Mucosa of stomach (tissue), 1 donor: ENCODE data around the gene EEF1A2.

Experiments used
- H3K27me3 ChIP-seq: one replicate; pipeline ENCODE4 v1.7.0; 2013; ENCODE audit warnings: mild to moderate bottlenecking, low read length; ENCODE audit not compliant: control insufficient read depth, insufficient read depth
- H3K36me3 ChIP-seq: one replicate; pipeline ENCODE4 v1.7.0; 2013; ENCODE audit warnings: low read length; ENCODE audit not compliant: control insufficient read depth, insufficient read depth
- H3K4me1 ChIP-seq: one replicate; pipeline ENCODE4 v1.7.0; 2013; ENCODE audit warnings: mild to moderate bottlenecking, low read length; ENCODE audit not compliant: control insufficient read depth, insufficient read depth
- H3K4me3 ChIP-seq: one replicate; pipeline ENCODE4 v1.7.0; 2013; ENCODE audit warnings: low read length
- H3K9ac ChIP-seq: one replicate; pipeline ENCODE4 v1.7.0; 2013; ENCODE audit warnings: mild to moderate bottlenecking, low read length, moderate library complexity
- H3K9me3 ChIP-seq: one replicate; pipeline ENCODE4 v1.7.0; 2013; ENCODE audit warnings: mild to moderate bottlenecking, low read length, moderate library complexity; ENCODE audit not compliant: control insufficient read depth
- donor health status: Pancreatic carcinoma.

Gene EEF1A2

GRCh38 chr20:63534427-63534830 lies 35.5 kb upstream of the EEF1A2 start:
- H3K4me3 ChIP-seq: no peak overlapping the region
- peaks cover 2% of the 10 kb centered on the region for H3K27me3 ChIP-seq
- peaks cover 55% of the 10 kb centered on the region for H3K4me1 ChIP-seq
- peak overlapping the region; percentile 18 for H3K9ac ChIP-seq
- no peaks in the 10 kb centered on the region for H3K36me3 ChIP-seq
- H3K9me3 ChIP-seq: no peaks in the 10 kb centered on the region

- Histone ChIP-seq H3K9me3 (no peaks in the 10 kb centered on the region), H3K4me3 (no peak overlapping the region), H3K36me3 (no peaks in the 10 kb centered on the region), H3K9ac (peak overlapping the region; percentile 18), H3K27me3 (peaks cover 2% of the 10 kb centered on the region), H3K4me1 (peaks cover 50% of the 10 kb centered on the region)
Measured at GRCh38 chr20:63533871-63534393, 35.0 kb upstream of the EEF1A2 start.

- no peaks in the 10 kb centered on the region for H3K9me3 ChIP-seq
- H3K36me3 ChIP-seq: no peaks in the 10 kb centered on the region
- H3K9ac ChIP-seq: no peak overlapping the region
- H3K27me3 ChIP-seq: peaks cover 2% of the 10 kb centered on the region
- H3K4me3 ChIP-seq: no peak overlapping the region
- peaks cover 44% of the 10 kb centered on the region for H3K4me1 ChIP-seq
Measured at GRCh38 chr20:63533388-63533787, 34.5 kb upstream of the EEF1A2 start.

DNA sequence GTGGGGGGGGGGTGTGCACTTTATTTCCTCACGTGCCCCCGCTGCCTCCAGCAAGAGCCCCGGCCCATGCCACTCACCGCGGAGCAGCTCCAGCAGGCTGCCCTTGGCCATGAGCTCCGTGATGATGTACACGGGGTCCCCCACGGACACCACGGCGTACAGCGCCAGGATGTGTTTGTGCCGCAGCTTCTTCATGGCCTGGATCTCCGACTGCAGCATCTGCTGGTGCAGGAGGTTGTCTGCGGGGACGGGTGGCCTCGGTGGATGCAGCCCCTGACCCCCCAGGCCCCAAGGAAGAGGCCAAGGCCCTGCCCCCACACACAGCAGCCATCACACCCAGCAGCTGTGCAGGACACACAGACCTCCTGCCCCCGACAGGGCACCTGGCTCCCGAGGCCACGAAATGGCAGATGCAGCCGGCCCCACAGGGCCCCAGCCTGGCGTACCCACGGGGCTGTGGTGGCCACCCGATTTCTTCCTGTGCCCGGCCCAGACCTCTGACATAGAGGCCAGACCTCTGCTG lies 33.6 kb upstream of the EEF1A2 start:
- H3K4me3 ChIP-seq: no peak overlapping the region
- H3K9ac ChIP-seq: no peak overlapping the region

GRCh38 chr20:63531686-63532448 lies 33.0 kb upstream of the EEF1A2 start:
- no peaks in the 10 kb centered on the region for H3K36me3 ChIP-seq
- H3K9me3 ChIP-seq: no peaks in the 10 kb centered on the region
- no peak overlapping the region for H3K9ac ChIP-seq
- H3K4me3 ChIP-seq: no peak overlapping the region
- H3K4me1 ChIP-seq: peaks cover 39% of the 10 kb centered on the region
- peaks cover 2% of the 10 kb centered on the region for H3K27me3 ChIP-seq

More for the DNA sequence above, 33.6 kb upstream of the EEF1A2 start:
- H3K36me3 ChIP-seq: no peaks in the 10 kb centered on the region
- peaks cover 42% of the 10 kb centered on the region for H3K4me1 ChIP-seq
- peaks cover 2% of the 10 kb centered on the region for H3K27me3 ChIP-seq
- no peaks in the 10 kb centered on the region for H3K9me3 ChIP-seq

- Histone ChIP-seq H3K36me3 (no peaks in the 10 kb centered on the region), H3K9ac (no peak overlapping the region), H3K4me3 (no peak overlapping the region), H3K27me3 (peaks cover 2% of the 10 kb centered on the region), H3K4me1 (peaks cover 44% of the 10 kb centered on the region), H3K9me3 (no peaks in the 10 kb centered on the region)
Measured at GRCh38 chr20:63530788-63531160, 31.9 kb upstream of the EEF1A2 start.

DNA sequence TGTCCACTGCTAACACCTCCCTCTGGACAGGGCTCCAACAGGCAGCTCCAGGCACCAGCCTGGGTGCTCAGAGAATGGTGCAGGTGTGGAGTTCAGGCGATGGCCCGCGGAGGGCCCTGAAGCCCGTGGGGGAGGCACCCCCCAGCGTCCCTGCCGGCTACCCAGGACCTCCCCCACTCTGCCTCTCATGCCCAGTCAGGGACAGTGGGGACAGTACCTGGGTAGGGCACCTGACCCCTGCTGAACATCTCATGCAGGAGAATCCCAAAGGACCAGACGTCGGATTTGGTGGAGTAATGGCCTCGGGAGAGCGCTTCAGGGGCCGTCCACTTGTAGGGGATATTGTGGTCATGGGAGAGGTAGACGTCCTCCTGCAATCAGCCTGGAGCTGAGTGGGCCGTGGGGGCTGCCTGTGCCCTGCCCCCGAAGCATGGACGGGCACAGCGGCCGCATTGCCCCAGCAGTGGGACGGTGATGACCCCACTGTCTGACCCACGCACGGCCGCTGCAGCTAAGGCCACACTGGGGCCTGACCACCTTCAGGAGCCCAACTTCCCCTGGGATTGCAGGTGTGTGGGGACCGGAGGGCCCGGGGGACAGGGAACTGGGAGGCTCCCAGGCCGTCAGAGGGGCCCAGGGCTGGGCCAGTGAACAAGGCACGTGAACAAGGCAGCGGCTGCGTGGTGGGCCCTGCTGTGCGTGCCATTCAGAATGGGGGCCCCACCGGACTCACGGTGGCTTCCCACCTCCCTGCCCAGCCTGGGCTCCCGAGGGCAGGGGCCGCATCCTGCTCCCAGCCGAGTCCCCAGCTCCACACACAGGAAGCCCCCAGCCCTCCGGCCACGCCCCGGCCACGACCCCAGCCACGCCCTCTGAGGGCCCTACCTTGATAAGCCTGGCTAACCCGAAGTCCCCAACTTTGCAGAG lies 31.2 kb upstream of the EEF1A2 start:
- H3K36me3 ChIP-seq: no peaks in the 10 kb centered on the region
- H3K27me3 ChIP-seq: peaks cover 2% of the 10 kb centered on the region
- H3K9me3 ChIP-seq: no peaks in the 10 kb centered on the region
- peaks cover 41% of the 10 kb centered on the region for H3K4me1 ChIP-seq
- H3K4me3 ChIP-seq: no peak overlapping the region
- no peak overlapping the region for H3K9ac ChIP-seq

DNA sequence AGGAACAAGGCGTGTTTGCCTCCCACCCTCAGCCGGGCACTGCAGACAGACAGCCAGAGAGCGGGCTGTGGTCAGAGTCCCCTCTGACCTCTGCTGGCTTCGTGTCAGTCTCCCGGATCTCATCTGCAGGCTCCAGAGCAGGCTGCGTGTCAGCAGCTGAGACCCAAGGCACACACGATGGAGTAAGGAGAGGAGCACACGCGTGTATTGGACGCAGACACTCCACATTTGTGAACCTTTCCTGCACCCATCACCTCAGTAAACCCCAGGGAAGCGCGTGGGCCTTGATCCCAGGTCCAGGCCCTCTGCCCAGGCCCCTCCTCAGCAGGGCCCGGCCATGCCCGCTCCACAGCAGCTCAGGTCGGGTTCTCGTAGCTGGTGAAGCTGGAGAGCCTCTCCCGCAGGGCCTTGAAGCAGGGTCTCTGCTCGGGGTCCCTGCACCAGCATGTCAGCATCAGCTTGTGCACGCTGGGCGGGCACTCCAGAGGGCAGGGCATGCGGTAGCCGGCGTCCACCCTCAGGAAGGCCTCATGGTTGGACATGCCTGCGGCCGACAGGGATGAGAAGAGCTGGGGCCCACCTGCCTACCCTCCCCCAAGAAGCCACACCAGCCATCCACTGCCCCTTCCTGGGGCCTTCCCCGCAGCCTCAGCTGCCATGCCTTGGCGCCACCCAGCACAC lies 30.4 kb upstream of the EEF1A2 start:
- Histone ChIP-seq H3K4me3 (no peak overlapping the region), H3K9me3 (no peaks in the 10 kb centered on the region)

GRCh38 chr20:63527184-63527583 lies 28.3 kb upstream of the EEF1A2 start:
- peaks cover 31% of the 10 kb centered on the region for H3K4me1 ChIP-seq
- no peak overlapping the region for H3K4me3 ChIP-seq
- H3K36me3 ChIP-seq: peaks cover 4% of the 10 kb centered on the region
- H3K9ac ChIP-seq: no peak overlapping the region
- H3K27me3 ChIP-seq: peaks cover 2% of the 10 kb centered on the region
- no peaks in the 10 kb centered on the region for H3K9me3 ChIP-seq

More for the DNA sequence above, 30.4 kb upstream of the EEF1A2 start:
- peaks cover 2% of the 10 kb centered on the region for H3K27me3 ChIP-seq
- no peak overlapping the region for H3K9ac ChIP-seq
- no peaks in the 10 kb centered on the region for H3K36me3 ChIP-seq
- peaks cover 33% of the 10 kb centered on the region for H3K4me1 ChIP-seq

GRCh38 chr20:63525971-63526370 lies 27.1 kb upstream of the EEF1A2 start:
- H3K36me3 ChIP-seq: peaks cover 11% of the 10 kb centered on the region
- peaks cover 34% of the 10 kb centered on the region for H3K4me1 ChIP-seq
- no peaks in the 10 kb centered on the region for H3K9me3 ChIP-seq
- H3K9ac ChIP-seq: no peak overlapping the region
- no peak overlapping the region for H3K4me3 ChIP-seq
- peaks cover 2% of the 10 kb centered on the region for H3K27me3 ChIP-seq

DNA sequence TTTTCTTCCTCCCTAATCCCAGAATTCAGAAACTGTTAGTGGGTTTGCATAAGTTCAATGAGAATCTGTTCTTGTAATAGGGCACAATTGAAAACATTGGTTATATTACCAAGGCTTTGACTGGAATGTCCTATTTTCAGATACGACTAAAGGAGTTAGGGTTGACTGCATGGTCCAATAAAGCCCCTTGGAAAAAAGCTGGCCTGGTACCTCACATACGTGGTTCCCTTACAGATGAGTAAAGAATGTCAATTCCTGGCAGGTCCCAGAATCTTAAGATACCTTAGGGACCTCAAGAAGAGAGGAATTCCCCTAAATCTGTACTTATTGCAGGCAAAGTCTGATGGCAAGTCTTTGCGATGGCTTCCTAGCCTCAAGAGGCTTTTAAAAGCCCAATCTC lies 26.3 kb upstream of the EEF1A2 start:
- Histone ChIP-seq H3K4me3 (no peak overlapping the region), H3K4me1 (peaks cover 28% of the 10 kb centered on the region), H3K9ac (no peak overlapping the region), H3K9me3 (no peaks in the 10 kb centered on the region), H3K27me3 (no peaks in the 10 kb centered on the region), H3K36me3 (peaks cover 11% of the 10 kb centered on the region)
